Neuronal stem cell (in vitro differentiated cells): Measurements from ENCODE around the gene ACAP2.

ENCODE experiments used
- DNase-seq: peaks from one replicate; pipeline ENCODE4 v3.0.0-alpha.2; 2013; ENCODE audit warnings: low spot score
- H2AFZ ChIP-seq: one replicate; pipeline ENCODE4 v1.6.1; 2013; ENCODE audit warnings: mild to moderate bottlenecking, low read length, inconsistent platforms
- H2AK5ac ChIP-seq: 2 replicates; pipeline ENCODE4 v1.6.1; 2013; ENCODE audit warnings: low read depth, mild to moderate bottlenecking, inconsistent platforms, low read length, moderate library complexity, mixed read lengths
- H2BK120ac ChIP-seq: 2 replicates; pipeline ENCODE4 v1.6.1; 2013; ENCODE audit warnings: low read depth, mild to moderate bottlenecking, inconsistent platforms, low read length, moderate library complexity, mixed read lengths
- H2BK12ac ChIP-seq: one replicate; pipeline ENCODE4 v1.6.1; 2013; ENCODE audit warnings: low read length, inconsistent platforms
- H2BK15ac ChIP-seq: 2 replicates; pipeline ENCODE4 v1.6.1; 2013; ENCODE audit warnings: mild to moderate bottlenecking, low read length, inconsistent platforms, mixed read lengths
- H2BK5ac ChIP-seq: one replicate; pipeline ENCODE4 v1.6.1; 2013; ENCODE audit warnings: inconsistent platforms, mild to moderate bottlenecking, low read length, moderate library complexity
- H3K14ac ChIP-seq: one replicate; pipeline ENCODE4 v1.6.1; 2013; ENCODE audit warnings: low read length, inconsistent platforms
- H3K18ac ChIP-seq: 2 replicates; pipeline ENCODE4 v1.6.1; 2013; ENCODE audit warnings: low read length, inconsistent platforms
- H3K23ac ChIP-seq: 2 replicates; pipeline ENCODE4 v1.6.1; 2013; ENCODE audit warnings: low read depth, mild to moderate bottlenecking, mixed read lengths, low read length, inconsistent platforms; ENCODE audit not compliant: poor library complexity
- H3K27ac ChIP-seq: replicated peaks from 3 replicates; pipeline ENCODE4 v1.5.1; 2013; ENCODE audit warnings: low read length, inconsistent platforms
- H3K27me3 ChIP-seq, 3 experiments: 2 replicates each; pipeline ENCODE4 v1.6.1; 2013; ENCODE audit warnings: low read length in 3 of 3, mild to moderate bottlenecking in 2 of 3, inconsistent platforms in 1 of 3, low read depth in 1 of 3, mixed read lengths in 1 of 3, moderate library complexity in 1 of 3; ENCODE audit not compliant: control insufficient read depth in 3 of 3, insufficient read depth in 3 of 3
- H3K36me3 ChIP-seq, 2 donors: replicated peaks in 1 of 2; 2 replicates each; pipeline ENCODE4 v1.6.1; 2013; ENCODE audit warnings: low read length in 2 of 2; ENCODE audit not compliant: control insufficient read depth in 2 of 2, insufficient read depth in 2 of 2
- H3K4ac ChIP-seq: 2 replicates; pipeline ENCODE4 v1.6.1; 2013; ENCODE audit warnings: inconsistent platforms, mild to moderate bottlenecking, low read length, moderate library complexity
- H3K4me1 ChIP-seq, 2 donors: 1 replicate in 1 of 2; 2 replicates in 1 of 2; pipeline ENCODE4 v1.6.1; 2013; ENCODE audit warnings: low read length in 2 of 2, low read depth in 1 of 2; ENCODE audit not compliant: control insufficient read depth in 2 of 2, insufficient read depth in 1 of 2
- H3K4me2 ChIP-seq: one replicate; pipeline ENCODE4 v1.6.1; 2013; ENCODE audit warnings: mild to moderate bottlenecking, low read length, inconsistent platforms; ENCODE audit not compliant: insufficient read depth, poor library complexity, severe bottlenecking
- H3K4me3 ChIP-seq, 2 donors: 2 replicates each; pipeline ENCODE4 v1.5.1; 2013; ENCODE audit warnings: low read length in 2 of 2, mild to moderate bottlenecking in 2 of 2, inconsistent platforms in 1 of 2, moderate library complexity in 1 of 2
- H3K79me1 ChIP-seq: one replicate; pipeline ENCODE4 v1.6.1; 2013; ENCODE audit warnings: low read depth, mild to moderate bottlenecking, inconsistent platforms, low read length, moderate library complexity
- H3K9ac ChIP-seq: one replicate; pipeline ENCODE4 v1.6.1; 2013; ENCODE audit warnings: mild to moderate bottlenecking, low read depth, low read length, inconsistent platforms; ENCODE audit not compliant: poor library complexity
- H3K9me3 ChIP-seq, 2 donors: replicated peaks in 1 of 2; 2 replicates each; pipeline versions ENCODE3 to v1.6.1; 2013; ENCODE audit warnings: low read length in 2 of 2, mild to moderate bottlenecking in 2 of 2, inconsistent platforms in 1 of 2, low read depth in 1 of 2, mixed read lengths in 1 of 2, moderate library complexity in 1 of 2; ENCODE audit not compliant: control insufficient read depth in 2 of 2, insufficient read depth in 1 of 2
- H4K8ac ChIP-seq: one replicate; pipeline ENCODE4 v1.6.1; 2013; ENCODE audit warnings: low read depth, mild to moderate bottlenecking, inconsistent platforms, low read length, moderate library complexity
- H4K91ac ChIP-seq: one replicate; pipeline ENCODE4 v1.6.1; 2013; ENCODE audit warnings: low read length, low read depth, mild to moderate bottlenecking, inconsistent platforms; ENCODE audit not compliant: poor library complexity
- WGBS, 2 donors: extraction: QIAGEN DNeasy Blood & Tissue Kit; methylation state at CpG; one replicate each; pipeline ENCODE4 v1.1.7; 2013; ENCODE audit warnings: missing lambda C conversion rate in 2 of 2, mixed read lengths in 1 of 2; ENCODE audit not compliant: insufficient read length in 2 of 2, insufficient replicate concordance in 1 of 2; ENCODE audit errors: extremely low coverage in 2 of 2; 5-methylcytosine and 5-hydroxymethylcytosine counted together

ACAP2 gene

DNA sequence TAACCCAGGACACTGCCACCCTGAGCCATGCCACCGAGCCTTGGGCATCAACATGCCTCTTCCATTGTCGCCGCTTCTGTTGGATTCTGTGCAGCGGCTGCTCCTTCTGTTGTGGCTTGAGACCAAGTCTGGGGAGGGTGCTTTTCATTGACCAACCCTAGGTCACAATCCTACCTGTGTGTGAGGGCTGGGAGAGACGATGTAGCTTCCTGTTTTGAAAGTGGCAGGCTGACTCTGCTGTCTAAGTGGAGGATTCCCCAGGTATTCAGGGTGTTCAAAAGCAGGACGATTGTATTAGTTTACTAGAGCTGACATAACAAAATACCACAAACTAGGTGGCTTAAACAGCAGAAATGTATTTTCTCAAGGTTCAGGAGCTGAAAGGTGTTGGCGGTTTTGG lies 13.0 kb upstream of the ACAP2 start:
- H3K4me3 ChIP-seq = no peak overlapping the region
- H2BK12ac ChIP-seq = no peak overlapping the region
- no peak overlapping the region for H3K23ac ChIP-seq
- no peak for DNase-seq
- no peak overlapping the region for H4K8ac ChIP-seq
- H2AFZ ChIP-seq = no peak overlapping the region
- no peak overlapping the region for H2BK15ac ChIP-seq
- H2BK120ac ChIP-seq = no peak overlapping the region
- H3K4ac ChIP-seq = no peak overlapping the region
- H3K18ac ChIP-seq = no peak overlapping the region
- no peaks in the 10 kb centered on the region for H3K79me1 ChIP-seq
- no peak overlapping the region for H3K9ac ChIP-seq
- H3K4me1 ChIP-seq = peaks cover 0 to 9% of the 10 kb centered on the region in 2 donors
- no peak overlapping the region for H2BK5ac ChIP-seq
- H3K9me3 ChIP-seq = peaks cover 0 to 2% of the 10 kb centered on the region in 2 donors
- H3K36me3 ChIP-seq = no peaks in the 10 kb centered on the region
- no CpG with 5 or more reads among the region's 7 CpGs for WGBS, 2 donors
- H2AK5ac ChIP-seq = no peak overlapping the region
- no peak overlapping the region for H3K27ac ChIP-seq
- no peak overlapping the region for H4K91ac ChIP-seq
- no peak overlapping the region for H3K4me2 ChIP-seq
- no peak overlapping the region for H3K14ac ChIP-seq
- H3K27me3 ChIP-seq = no peaks in the 10 kb centered on the region

DNA sequence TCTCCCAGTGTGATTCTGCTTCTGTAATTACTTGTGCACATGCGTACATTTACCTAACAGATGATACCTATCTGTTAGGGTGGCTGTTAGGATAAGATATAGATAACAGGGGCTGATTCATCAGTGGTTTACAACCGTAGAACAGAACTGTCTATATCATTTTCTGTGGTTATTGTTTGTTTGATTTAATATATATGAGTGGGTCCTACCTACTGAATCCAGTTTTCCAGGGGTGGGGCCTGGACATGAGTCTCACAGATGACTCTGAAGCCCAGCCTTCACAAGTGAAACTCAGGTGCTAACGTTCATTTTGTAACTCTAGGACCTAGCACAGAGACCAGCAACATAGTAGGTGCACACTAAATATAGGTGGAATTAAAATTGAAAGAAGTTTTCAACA lies 10.4 kb upstream of the ACAP2 start:
- H3K14ac ChIP-seq = no peak overlapping the region
- no peak overlapping the region for H3K4me2 ChIP-seq
- no peak overlapping the region for H3K4ac ChIP-seq
- no peak overlapping the region for H2BK120ac ChIP-seq
- H3K36me3 ChIP-seq = no peaks in the 10 kb centered on the region
- no peak overlapping the region for H3K4me3 ChIP-seq
- H2BK15ac ChIP-seq = no peak overlapping the region
- H3K4me1 ChIP-seq = peaks cover 0 to 9% of the 10 kb centered on the region in 2 donors
- H2BK12ac ChIP-seq = no peak overlapping the region
- no peak overlapping the region for H4K91ac ChIP-seq
- no peak overlapping the region for H2AFZ ChIP-seq
- H3K27ac ChIP-seq = no peak overlapping the region
- no peak overlapping the region for H2AK5ac ChIP-seq
- H3K23ac ChIP-seq = no peak overlapping the region
- H4K8ac ChIP-seq = no peak overlapping the region
- H3K9ac ChIP-seq = no peak overlapping the region
- peaks cover 0 to 2% of the 10 kb centered on the region in 2 donors for H3K9me3 ChIP-seq
- no peak for DNase-seq
- no peak overlapping the region for H2BK5ac ChIP-seq
- no CpG with 5 or more reads among the region's 3 CpGs for WGBS, 2 donors
- no peaks in the 10 kb centered on the region for H3K79me1 ChIP-seq
- H3K27me3 ChIP-seq = no peaks in the 10 kb centered on the region
- no peak overlapping the region for H3K18ac ChIP-seq

DNA sequence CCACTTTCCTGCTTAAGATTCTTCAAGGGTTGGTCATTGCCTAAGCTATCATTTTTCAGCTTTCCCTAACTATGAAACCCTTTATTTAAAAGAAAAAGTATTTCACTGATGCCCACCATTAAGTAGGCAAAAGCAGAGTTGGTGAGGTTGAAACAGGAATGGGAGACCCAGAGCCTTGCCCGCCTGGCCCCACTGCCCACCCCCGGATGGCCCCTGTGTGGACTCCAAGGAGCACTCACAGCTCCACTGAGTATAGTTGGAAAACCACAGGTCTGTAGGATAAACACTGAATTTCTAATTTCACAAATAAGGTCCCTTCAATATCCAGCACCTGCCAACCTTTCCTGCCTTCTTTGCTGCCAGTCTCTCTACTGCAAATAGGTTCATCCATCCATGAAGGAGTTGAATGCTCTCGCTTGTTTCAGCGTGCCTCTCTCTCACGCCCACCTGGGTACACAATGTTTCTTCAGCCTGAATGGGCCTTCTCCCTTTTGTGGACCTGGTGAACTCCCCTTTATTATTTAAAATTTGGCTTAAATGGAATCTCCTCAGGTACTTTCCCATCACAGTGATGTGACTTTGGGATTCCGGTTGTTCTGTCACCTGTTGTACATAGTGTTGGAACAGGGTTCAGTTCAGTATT lies 8.7 kb upstream of the ACAP2 start:
- no peak overlapping the region for H3K18ac ChIP-seq
- H3K4me1 ChIP-seq = peaks cover 0 to 9% of the 10 kb centered on the region in 2 donors
- no peak overlapping the region for H3K4me3 ChIP-seq
- H3K9ac ChIP-seq = no peak overlapping the region
- no peak overlapping the region for H3K4ac ChIP-seq
- peak; percentile 14 for DNase-seq
- H4K8ac ChIP-seq = no peak overlapping the region
- H3K79me1 ChIP-seq = no peaks in the 10 kb centered on the region
- H2BK15ac ChIP-seq = no peak overlapping the region
- no peak overlapping the region for H2BK12ac ChIP-seq
- H3K9me3 ChIP-seq = peaks cover 0 to 2% of the 10 kb centered on the region in 2 donors
- H3K14ac ChIP-seq = no peak overlapping the region
- WGBS, 2 donors = no CpG with 5 or more reads among the region's 6 CpGs
- peak overlapping the region; percentile 76 for H2AFZ ChIP-seq
- H2AK5ac ChIP-seq = no peak overlapping the region
- no peaks in the 10 kb centered on the region for H3K36me3 ChIP-seq
- H2BK5ac ChIP-seq = no peak overlapping the region
- no peak overlapping the region for H3K4me2 ChIP-seq
- H2BK120ac ChIP-seq = no peak overlapping the region
- no peak overlapping the region for H3K27ac ChIP-seq
- no peak overlapping the region for H4K91ac ChIP-seq
- H3K23ac ChIP-seq = no peak overlapping the region
- H3K27me3 ChIP-seq = no peaks in the 10 kb centered on the region

- no peak overlapping the region for H3K9ac ChIP-seq
- H2AFZ ChIP-seq = peak overlapping the region; percentile 76
- peaks cover 0 to 2% of the 10 kb centered on the region in 2 donors for H3K9me3 ChIP-seq
- H2AK5ac ChIP-seq = no peak overlapping the region
- no CpG with 5 or more reads among the region's 5 CpGs for WGBS, 2 donors
- H3K4ac ChIP-seq = no peak overlapping the region
- H3K14ac ChIP-seq = no peak overlapping the region
- H3K79me1 ChIP-seq = no peaks in the 10 kb centered on the region
- H4K91ac ChIP-seq = no peak overlapping the region
- no peak overlapping the region for H2BK12ac ChIP-seq
- no peaks in the 10 kb centered on the region for H3K27me3 ChIP-seq
- no peak overlapping the region for H3K4me2 ChIP-seq
- H3K18ac ChIP-seq = peak overlapping the region; percentile 51
- H3K36me3 ChIP-seq = no peaks in the 10 kb centered on the region
- no peak overlapping the region for H3K4me3 ChIP-seq
- no peak overlapping the region for H2BK5ac ChIP-seq
- no peak overlapping the region for H2BK120ac ChIP-seq
- H2BK15ac ChIP-seq = no peak overlapping the region
- H4K8ac ChIP-seq = no peak overlapping the region
- no peak overlapping the region for H3K27ac ChIP-seq
- no peak overlapping the region for H3K23ac ChIP-seq
- H3K4me1 ChIP-seq = peaks cover 0 to 9% of the 10 kb centered on the region in 2 donors
- DNase-seq = no peak
Measured at GRCh38 chr3:195450731-195451229, 8.0 kb upstream of the ACAP2 start.
